ENCODE measurements around the gene GNG13.

Gene GNG13

DNA sequence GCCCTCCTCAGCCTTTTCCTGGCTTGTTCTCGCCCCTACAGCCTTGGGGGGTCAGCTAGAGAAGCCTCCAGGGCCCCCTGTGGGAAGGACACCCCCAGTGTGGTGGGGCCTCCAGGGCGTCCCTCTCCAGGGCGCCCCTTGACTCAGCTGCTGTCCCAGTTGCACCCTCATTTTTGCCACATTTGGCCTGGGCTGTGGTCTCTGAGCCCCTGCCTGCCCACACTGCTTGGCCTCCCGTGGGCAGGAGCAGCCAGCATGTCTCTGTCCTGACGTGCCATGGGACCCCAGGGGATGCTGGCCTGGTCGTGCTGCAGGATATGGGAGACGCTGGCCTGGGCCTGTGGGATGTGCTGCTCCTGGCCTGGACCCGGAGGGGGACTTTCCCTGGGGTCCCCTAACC, 7.1 kb downstream of the GNG13 start:
- no peak for DNase-seq (ENCODE audit: low read depth)

DNA sequence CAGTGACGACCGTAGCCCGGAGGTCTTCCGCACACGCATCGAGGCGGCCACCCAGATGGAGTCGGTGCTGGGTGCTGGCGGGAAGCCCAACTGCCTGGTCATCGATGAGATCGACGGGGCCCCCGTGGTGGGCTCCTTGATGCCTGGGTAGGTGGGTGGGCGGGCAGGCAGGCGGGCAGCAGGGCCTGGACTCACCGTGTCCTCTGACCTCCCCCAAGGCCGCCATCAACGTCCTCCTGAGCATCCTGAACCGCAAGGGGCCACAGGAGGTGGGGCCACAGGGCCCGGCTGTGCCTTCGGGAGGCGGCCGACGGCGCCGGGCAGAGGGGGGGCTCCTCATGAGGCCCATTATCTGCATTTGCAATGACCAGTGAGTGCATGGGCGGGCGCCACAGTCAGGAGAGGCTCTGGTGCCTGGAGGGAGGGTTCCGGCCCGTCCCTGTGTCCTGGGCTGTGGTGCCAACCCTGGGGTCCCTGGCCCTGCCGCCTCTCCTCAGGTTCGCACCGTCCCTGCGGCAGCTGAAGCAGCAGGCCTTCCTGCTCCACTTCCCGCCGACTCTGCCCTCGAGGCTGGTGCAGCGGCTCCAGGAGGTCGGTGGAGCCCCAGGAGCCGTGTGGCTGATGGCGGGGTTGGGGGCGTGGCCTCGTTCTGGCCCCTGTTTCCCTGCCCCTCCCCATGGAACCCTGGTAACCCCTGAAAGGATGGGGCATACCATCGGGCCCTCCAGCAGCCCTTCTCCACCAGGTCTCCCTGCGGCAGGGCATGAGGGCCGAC, 8.1 kb downstream of the GNG13 start:
- no peak for DNase-seq (ENCODE audit: low read depth)

- no peak for DNase-seq (ENCODE audit: low read depth)
Observed at GRCh38 chr16:791131-791530, 9.4 kb downstream of the GNG13 start.

DNA sequence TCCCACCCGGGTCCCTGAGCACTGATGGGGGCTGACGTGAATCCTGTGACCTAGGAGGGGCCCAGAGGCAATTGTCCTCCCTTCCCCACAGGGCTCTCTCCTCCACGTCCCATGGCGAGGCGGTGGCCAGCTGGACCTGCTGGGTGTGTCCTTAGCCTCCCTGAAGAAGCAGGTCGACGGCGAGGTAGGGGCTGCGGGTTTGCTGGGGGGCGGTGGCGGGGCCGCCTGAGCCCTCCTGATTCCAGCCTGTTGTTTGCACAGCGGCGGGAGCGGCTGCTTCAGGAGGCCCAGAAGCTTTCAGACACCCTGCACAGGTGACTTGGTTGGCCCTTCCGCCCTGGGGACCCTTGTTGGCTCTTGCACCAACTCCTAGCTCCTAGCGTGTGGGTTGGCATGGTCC, 10.4 kb downstream of the GNG13 start:
- no peak for DNase-seq (ENCODE audit: low read depth)

DNA sequence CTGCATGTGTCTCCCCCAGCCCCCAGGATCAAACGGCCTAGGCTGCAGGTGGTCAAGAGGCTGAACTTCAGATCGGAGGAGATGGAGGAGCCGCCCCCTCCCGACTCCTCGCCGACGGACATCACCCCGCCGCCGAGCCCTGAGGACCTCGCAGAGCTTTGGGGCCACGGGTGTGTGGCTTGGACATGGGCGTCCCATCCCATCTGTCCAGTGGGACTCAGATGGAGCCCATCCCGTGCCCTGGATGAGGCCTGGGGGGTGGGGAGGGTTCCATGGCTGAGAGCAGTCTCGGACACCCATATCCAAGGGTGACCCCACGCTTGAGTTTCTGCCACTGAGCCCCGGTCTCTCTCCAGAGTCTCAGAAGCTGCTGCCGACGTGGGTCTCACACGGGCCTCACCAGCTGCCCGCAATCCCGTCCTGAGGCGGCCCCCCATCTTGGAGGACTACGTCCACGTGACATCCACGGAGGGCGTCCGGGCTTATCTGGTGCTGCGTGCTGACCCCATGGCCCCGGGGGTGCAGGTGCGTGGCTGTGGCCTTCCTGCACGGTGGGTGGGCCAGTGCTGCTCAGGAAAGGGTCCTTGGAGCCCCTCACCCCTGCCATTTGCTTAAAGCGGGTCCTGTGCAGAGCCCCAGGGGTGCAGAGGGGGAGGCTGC, 11.2 kb downstream of the GNG13 start:
- DNase-seq (ENCODE audit: low read depth): no peak

DNA sequence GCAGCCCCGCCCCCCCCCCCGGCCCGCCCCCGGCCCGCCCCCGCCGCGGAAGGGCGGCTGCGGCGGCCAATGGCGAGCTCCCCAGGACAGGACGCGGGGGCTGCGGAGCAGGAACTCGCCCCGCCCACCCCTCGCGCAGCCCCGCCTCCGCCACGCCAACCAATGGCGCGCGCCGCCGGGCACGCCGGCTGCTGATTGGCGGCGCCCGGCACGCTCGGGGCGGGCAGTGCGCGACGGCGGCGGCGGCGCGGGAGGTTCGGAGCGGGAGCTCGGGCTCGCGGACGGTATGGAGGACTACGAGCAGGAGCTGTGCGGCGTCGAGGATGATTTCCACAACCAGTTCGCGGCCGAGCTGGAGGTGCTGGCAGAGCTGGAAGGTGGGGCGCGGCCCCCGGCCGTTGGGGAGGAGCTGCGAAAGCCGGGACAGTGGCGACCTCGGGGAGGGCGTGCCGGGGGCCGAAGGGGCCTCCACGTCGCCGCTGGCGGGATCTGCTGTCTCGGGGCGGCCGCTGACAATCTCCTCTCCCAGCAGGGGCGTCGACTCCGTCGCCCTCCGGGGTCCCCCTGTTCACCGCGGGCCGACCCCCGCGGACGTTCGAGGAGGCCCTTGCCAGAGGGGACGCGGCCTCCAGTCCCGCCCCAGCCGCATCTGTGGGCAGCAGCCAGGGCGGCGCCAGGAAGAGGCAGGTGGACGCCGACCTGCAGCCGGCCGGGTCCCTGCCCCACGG, 12.0 kb downstream of the GNG13 start, which contains the start of gene CHTF18:
Gene CHTF18, plus strand, starts transcription at position 222 of the 728 bp plus-strand sequence. Its CDS starts 65 bp downstream, at position 287.
- peak; percentile 35 for DNase-seq (ENCODE audit: low read depth)

DNA sequence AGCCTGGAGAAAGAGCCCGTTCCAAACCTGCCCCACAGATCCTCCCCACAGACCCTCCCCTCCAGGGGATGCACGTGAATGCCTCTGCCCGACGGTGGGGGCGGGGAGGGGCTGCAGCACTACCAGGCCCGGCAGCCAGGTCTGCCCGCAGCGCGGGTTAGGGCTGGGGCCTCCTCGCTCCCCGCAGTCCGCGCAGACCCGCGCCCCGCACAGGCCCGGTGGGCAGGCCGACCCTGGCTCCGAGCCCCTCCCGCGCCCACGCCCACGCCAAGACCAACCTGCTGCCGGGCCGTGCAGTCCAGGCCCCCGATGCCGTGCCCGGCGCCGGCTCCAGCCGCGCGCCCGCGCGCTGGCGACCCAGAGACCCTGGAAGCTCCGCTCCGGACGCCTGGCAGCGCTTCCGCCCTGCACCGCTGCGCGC, 12.5 kb downstream of the GNG13 start, which contains the start of gene RPUSD1:
Gene RPUSD1, minus strand, starts transcription at position 404 of the 421 bp plus-strand sequence. CDS start 644 bp downstream, outside the sequence.
- DNase-seq (ENCODE audit: low read depth): no peak

DNA sequence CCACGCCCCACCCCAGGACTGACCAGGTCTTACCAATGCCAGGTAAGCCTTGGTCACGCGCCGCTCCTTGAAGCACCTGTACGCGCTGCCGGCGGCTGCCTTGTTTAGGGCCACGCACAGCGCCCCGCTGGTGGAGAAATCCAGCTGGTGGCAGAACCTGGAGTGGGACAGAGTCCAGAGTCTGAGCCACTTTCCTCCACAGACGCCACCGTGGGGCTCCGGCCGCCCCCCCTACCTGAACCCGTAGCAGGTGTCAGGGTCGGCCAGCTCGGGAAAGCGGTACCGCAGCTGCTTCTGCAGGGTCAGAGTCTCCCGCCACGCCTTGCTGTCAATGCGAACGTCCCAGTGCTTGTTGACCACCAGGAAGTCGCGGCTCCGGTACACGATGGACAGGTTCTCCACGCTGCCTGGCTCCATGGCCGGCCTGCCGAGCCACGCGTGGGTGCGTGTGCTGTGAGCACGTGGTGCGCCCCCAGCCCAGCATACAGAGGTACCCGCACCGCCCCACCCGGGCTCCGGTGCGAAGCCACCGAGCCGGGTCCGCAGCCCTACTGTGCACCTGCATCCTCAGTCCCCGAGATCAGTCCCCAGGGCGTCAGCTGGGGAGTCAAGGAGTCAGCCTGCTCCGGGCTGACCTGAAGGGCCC, 13.1 kb downstream of the GNG13 start:
- no peak for DNase-seq (ENCODE audit: low read depth)

DNA sequence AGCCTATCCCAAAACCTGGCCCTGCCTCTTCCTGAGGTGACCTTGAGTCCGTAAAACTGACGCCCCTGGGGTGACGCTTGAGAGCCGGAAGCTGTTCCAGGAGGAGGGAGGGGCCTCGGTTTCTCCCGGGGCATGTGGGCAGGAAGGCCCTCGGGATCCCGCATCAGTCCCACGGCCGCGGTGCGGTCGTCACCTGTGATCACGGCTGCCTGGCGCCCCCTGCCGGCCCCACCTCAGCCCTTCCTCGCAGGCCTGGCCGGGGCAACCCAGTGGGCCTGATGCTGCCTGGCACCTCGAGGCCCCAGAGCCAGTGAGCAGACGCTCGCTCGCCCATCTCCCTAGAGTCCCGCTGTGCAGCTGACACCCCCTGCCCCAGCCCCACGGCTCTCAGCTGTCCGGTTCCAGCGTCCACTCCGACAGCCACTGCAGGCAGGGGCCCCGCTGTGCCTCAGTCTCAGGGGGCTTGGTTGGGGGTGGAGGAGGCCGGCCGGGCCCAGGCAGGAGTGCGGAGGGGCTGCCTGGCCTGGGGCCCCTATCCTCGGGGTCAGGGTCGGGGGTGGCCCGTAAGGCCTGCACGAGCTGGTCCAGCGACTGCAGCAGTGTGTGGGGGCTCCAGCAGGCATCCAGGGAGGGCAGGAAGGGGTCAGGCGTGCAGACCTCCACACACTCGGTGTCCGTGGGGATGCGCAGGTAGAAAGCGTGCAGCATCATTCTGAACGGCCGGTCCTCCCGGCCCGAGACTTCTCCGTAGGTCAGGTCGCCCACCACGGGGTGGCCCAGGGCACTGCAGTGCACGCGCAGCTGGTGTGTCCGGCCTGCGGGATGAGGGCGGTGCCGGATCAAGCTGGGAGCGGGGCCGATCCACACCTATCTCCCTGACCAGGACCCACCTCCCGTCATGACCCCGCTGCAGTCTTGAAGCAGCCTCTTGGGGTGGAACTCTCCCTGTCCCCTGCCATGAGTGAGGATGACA, 14.7 kb downstream of the GNG13 start:
- no peak for DNase-seq (ENCODE audit: low read depth)

DNA sequence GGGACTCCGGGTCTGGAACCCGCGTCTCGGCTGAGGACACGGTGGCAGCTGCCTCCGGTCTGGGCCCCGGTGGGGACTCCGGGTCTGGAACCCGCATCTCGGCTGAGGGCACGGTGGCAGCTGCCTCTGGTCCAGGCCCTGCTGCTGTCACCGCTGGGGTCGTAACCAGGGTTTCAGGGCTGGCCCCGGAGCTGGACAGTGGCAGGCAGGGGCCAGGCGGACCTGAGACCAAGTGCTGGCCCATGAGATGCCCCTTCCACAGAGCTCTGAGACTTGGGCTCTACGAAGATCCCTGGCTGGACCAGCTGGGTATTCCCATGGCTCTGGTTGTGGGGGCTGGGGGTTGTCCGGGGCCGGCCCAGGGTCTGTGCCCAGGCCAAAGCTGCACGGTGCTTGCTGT, 16.1 kb downstream of the GNG13 start:
- no peak for DNase-seq (ENCODE audit: low read depth)

DNA sequence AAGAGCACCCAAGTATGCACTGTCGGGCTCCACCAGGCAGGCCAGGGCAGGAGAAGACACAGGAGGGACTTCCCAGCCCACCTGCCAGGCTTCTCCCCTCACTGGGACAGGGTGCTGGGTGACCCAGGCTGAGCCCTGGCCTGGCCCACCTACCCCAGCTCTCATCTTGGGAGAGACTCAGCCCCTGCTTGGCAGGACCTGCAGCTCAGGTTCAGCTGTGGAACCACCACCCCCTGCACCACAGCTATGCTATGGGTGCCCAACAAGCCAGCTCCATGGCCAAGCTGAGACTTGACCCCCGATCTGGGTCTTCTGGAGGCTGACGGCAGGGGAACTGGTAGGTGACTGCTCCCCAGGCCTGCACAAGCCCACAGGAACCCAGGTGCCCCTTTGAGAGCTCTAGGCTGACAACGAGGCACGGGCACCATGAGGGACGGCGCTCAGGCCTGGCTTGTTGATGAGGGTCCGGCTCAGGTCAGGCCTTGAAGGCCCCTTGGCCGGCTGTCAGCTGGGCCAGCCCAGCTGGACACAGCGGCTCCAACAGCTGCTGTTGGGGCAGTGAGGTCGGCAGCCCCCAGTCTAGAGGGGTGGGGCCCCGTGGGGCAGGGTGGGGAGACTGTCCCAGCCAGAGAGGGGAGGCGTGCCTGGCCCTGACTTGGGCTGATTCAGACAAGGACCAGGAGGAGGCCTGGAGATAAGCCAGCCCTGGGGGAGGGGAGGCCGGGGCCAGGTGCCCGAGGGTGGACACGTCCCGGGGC, 17.0 kb downstream of the GNG13 start:
- no peak for DNase-seq (ENCODE audit: low read depth)

GRCh38 chr16:782766-783403, 17.6 kb downstream of the GNG13 start:
- DNase-seq (ENCODE audit: low read depth): no peak

DNA sequence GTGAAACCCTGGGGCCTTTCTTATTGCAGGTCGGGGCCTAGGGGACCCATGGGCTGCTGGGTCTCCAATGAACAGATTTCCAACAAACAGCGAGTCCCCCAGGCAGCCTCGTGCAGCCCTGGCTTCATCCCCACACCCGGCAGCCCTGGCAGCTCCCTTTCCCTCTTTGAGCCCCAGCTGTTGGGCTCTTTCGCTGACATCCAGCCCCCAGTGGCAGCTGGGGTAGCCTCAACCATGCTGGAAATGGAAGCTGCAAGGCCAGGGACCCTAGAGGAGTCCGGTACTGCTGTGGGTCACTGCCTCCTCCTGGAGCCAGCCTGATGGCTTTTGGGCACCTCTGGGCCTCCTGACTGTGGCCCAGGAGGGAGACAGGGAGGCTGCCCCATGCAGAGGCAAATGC, 18.3 kb downstream of the GNG13 start:
- DNase-seq (ENCODE audit: low read depth): no peak

- DNase-seq (ENCODE audit: low read depth): no peak
Observed at GRCh38 chr16:781346-782010, 19.1 kb downstream of the GNG13 start.

DNA sequence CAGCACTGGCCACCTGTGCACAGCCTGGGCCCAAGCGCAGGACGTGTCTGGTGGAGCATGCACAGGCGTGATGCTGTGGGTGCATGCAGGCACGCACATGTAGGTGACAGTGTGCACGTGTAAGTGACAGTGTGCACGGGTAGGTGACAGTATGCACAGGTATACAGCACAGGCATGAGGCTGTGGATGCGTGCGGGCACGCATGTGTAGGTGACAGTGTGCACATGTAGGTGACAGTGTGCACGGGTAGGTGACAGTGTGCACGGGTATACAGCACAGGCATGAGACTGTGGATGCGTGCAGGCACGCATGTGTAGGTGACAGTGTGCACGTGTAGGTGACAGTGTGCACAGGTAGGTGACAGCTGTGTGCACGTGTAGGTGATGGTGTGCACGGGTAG, 20.2 kb downstream of the GNG13 start:
- DNase-seq (ENCODE audit: low read depth): no peak

- no peak for DNase-seq (ENCODE audit: low read depth)
Observed at GRCh38 chr16:779561-779960, 21.0 kb downstream of the GNG13 start.

GRCh38 chr16:778909-779527, 21.5 kb downstream of the GNG13 start:
- DNase-seq (ENCODE audit: low read depth): no peak

DNA sequence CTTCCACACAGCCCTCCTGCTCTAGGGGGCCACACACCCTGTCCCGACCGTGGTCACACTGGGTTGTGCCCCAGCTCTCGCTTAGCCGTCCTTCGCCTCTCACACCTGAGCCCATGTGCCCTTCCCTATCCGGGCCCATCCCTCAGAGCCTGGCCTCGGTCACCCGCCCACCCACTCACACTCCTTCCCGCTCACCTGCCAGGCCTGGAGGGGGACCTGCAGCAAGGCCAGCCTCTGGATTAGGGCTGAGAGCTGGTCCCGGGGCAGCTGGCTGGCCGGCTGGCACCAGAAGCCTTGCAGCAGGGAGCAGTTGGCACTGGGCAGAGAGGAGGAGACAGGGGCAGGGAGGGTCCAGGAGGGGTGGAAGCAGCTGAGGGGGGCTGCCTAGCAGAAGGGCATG, 22.1 kb downstream of the GNG13 start:
- DNase-seq (ENCODE audit: low read depth): no peak

- DNase-seq (ENCODE audit: low read depth): no peak
Observed at GRCh38 chr16:777826-778225, 22.7 kb downstream of the GNG13 start.

Data from GM04503 (cell line).